ENCODE measurements around the gene ETFB.

- TF ChIP-seq HDGF (IDR thresholded peaks at IDR 0.05; ENCODE audit: borderline replicate concordance) (no peak), ZNF384 (IDR thresholded peaks at IDR 0.05) (no peak)
Observed at GRCh38 chr19:51370230-51370629, 4.0 kb upstream of the ETFB start.

Data from HEK293T (cell line).